Measurements from ENCODE around the gene MRPS6. TPM values are rescaled to one million over a fixed set of nuclear protein-coding genes. Genes with fewer than 3 reads are reported as not detected.

MRPS6 gene
- total and polyA plus RNA-seq, 8 donors: 50.5 to 92.6 (median 78.9) TPM

DNA sequence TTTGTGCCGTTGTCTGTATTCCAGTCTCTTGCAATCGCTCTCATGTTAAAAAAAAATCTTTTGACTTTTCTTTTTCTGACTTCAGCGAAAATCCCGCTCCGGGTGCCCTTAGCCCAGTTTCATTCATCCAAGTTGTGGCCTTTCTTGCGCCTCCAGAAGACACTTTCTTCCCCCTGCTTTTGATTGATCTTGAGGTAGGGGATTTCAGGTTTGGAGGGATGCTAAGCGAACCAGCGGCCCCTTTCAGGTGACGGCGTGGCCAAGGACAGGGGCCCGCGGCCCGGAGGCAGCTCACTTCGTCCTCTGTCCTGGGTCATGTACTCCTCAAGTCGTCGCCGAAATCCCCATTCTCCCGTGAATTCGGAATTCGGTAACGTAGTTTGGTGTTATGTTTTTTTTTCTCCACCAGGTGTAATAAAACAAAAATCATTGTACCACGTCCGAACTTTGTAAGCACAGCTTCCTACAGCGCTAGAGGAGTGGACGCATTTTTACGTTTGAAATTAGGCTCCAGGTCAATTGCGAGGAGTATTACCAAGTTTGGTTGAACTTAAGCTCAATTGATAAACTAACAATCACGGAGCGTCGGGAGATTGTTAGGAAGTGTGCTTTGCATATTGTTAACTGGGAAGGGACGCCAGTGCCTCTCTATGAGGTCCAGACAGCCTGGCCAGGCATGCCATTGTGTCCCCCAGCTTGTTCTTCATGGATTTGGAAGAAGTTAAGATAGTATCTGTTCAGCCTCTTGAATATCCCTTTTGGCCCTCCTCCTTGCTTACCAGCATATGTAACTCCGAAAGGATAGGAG, 1.1 kb downstream of the MRPS6 start:
- peak overlapping the region; percentile 28 to 61 for H3K27ac ChIP-seq
- H3K27me3 ChIP-seq: no peaks in the 10 kb centered on the region
- H3K4me3 ChIP-seq: peak overlapping the region; percentile 45 to 63
- DNase-seq: peak in 1 of 4 donors; percentile 11
- intact Hi-C loops (cut with DNase I): no loop called here
- H3K36me3 ChIP-seq: no peaks in the 10 kb centered on the region
- no peaks in the 10 kb centered on the region for H3K9me3 ChIP-seq
- no peak for ATAC-seq
- H3K4me1 ChIP-seq: peaks cover 7 to 60% of the 10 kb centered on the region in 2 donors
- TF ChIP-seq, protein P1, sequence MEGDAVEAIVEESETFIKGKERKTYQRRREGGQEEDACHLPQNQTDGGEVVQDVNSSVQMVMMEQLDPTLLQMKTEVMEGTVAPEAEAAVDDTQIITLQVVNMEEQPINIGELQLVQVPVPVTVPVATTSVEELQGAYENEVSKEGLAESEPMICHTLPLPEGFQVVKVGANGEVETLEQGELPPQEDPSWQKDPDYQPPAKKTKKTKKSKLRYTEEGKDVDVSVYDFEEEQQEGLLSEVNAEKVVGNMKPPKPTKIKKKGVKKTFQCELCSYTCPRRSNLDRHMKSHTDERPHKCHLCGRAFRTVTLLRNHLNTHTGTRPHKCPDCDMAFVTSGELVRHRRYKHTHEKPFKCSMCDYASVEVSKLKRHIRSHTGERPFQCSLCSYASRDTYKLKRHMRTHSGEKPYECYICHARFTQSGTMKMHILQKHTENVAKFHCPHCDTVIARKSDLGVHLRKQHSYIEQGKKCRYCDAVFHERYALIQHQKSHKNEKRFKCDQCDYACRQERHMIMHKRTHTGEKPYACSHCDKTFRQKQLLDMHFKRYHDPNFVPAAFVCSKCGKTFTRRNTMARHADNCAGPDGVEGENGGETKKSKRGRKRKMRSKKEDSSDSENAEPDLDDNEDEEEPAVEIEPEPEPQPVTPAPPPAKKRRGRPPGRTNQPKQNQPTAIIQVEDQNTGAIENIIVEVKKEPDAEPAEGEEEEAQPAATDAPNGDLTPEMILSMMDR (IDR thresholded peaks at IDR 0.05): no peak

DNA sequence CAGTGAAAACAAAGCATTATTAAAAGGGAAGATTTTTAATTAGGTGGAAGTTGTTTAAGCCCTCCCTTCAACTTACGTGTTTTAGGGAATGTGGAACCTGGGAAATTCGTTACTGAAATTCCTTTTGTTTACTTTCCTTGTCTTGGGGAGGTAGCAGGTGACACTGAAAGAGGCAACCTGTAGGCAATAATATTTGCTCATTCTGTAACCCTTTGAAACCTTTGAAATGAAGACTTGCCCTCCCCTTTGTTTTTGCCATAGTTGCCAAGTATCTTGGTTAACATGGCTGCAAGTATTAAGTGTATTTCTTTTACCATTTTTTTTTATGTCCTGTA, 1.7 kb downstream of the MRPS6 start:
- TF ChIP-seq, protein P1 (IDR thresholded peaks at IDR 0.05): no peak
- DNase-seq: no peak
- H3K9me3 ChIP-seq: no peaks in the 10 kb centered on the region
- H3K27me3 ChIP-seq: no peaks in the 10 kb centered on the region
- ATAC-seq: no peak
- peak overlapping the region; percentile 45 to 63 for H3K4me3 ChIP-seq
- intact Hi-C loops (cut with DNase I): no loop called here
- H3K4me1 ChIP-seq: peaks cover 7 to 65% of the 10 kb centered on the region in 2 donors
- peak overlapping the region in 1 of 2 donors; percentile 61 for H3K27ac ChIP-seq
- H3K36me3 ChIP-seq: no peaks in the 10 kb centered on the region

DNA sequence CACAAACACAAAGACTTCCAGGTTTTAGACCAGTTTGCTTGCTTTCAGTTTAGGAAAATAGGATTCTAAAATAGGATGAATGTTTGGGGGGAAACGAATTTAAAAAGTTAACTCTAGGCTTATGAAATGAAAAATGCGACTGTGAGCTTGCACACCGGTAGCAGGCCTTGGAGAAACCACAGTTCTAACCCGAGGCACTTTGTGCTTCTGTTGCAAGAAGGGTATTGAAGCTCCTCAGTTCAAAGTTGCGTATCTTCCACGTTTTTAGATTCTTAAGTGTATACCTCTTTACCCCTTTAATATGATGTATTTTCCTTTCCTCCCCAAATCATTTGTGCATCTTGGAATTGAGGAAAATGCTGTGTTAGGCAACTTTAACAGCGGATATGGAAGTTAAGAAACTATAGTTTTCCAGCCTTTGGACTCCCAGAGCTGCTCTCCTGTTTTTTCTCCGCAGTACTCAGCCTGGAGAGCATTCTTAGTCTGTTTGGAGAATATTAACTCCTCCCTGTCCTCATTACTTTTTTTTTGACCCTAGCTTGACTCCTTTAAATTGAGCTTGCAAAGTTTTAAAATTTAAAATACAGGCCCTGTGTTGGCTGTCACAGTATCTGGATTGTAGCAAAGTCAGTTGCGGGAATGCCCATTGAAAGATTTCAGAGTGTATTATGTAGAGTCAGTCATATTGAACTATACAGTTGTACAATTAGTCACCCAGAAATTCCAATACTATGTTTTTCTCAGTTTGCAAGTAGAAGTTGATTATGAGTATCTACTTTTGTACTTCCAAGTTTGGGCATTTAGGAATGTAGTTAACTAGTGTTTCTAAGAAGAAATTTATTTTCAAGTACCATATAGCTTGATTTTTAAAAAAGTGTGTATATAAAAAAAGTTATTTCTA, 2.6 kb downstream of the MRPS6 start:
- no peaks in the 10 kb centered on the region for H3K9me3 ChIP-seq
- H3K27ac ChIP-seq: peak overlapping the region in 1 of 2 donors; percentile 24
- ATAC-seq (peak; percentile 8), DNase-seq (no peak)
- H3K4me3 ChIP-seq: peak overlapping the region; percentile 45 to 63
- H3K27me3 ChIP-seq: no peaks in the 10 kb centered on the region
- intact Hi-C loops (cut with DNase I): no loop called here
- no peaks in the 10 kb centered on the region for H3K36me3 ChIP-seq
- TF ChIP-seq, protein P1 (IDR thresholded peaks at IDR 0.05): no peak
- H3K4me1 ChIP-seq: peaks cover 7 to 67% of the 10 kb centered on the region in 2 donors

DNA sequence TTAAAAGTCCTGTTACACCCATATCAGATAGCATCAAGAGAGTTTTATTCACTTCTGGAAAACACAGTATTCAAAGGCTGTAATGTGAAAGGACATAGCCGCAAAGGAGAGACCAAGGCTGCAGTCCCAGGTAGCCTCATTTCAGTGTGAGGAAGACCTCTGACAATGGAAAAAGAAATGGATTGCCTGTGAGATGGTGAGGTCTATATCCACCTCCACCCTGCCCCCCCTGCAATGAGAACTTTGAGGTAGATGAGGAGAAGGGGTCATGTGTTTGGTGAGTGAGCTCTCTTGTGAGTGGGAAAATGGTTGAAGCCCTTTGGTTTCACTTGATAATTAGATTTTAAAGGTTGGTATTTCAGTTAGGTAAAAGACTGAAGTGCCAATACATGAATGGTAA, 3.5 kb downstream of the MRPS6 start:
- Histone ChIP-seq H3K4me1 (peaks cover 7 to 70% of the 10 kb centered on the region in 2 donors), H3K36me3 (no peaks in the 10 kb centered on the region), H3K9me3 (no peaks in the 10 kb centered on the region), H3K4me3 (peak overlapping the region in 1 of 2 donors; percentile 1), H3K27ac (peak overlapping the region in 1 of 2 donors; percentile 24), H3K27me3 (no peaks in the 10 kb centered on the region)
- no peak for ATAC-seq
- DNase-seq: no peak
- intact Hi-C loops (cut with DNase I): no loop called here
- TF ChIP-seq, protein P1 (IDR thresholded peaks at IDR 0.05): no peak

DNA sequence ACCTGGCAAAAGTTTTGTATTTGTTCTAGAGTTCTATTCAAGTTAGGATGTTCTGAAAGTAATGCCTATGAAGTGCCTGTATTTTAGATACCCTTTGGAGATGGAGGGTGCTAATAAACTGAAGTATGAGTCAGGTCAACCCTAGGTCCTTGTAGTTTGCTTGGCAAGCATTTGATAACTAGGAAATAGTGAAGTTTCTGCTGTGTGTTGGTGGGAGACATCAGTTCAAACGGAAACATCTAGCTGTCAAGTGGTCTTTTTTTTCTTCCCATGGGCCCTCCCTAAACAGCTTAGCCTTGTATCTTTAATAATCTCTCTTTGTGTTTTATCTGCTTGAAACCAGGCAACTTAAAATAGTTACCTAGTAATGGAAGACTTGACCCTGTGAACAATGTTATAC, 4.5 kb downstream of the MRPS6 start:
- no peaks in the 10 kb centered on the region for H3K9me3 ChIP-seq
- no peaks in the 10 kb centered on the region for H3K27me3 ChIP-seq
- DNase-seq (no peak), ATAC-seq (no peak)
- TF ChIP-seq, protein P1 (IDR thresholded peaks at IDR 0.05): no peak
- no peak overlapping the region for H3K27ac ChIP-seq
- peaks cover 7 to 72% of the 10 kb centered on the region in 2 donors for H3K4me1 ChIP-seq
- H3K4me3 ChIP-seq: no peak overlapping the region
- intact Hi-C loops (cut with DNase I): no loop called here
- peaks cover 0 to 3% of the 10 kb centered on the region in 2 donors for H3K36me3 ChIP-seq
